ENCODE results near the gene SHISA7.
"Not testable (repeated sequence)": the region's sequence is repeated elsewhere in the genome, so short reads cannot be mapped to it uniquely, and the experiment has no call there.

DNA sequence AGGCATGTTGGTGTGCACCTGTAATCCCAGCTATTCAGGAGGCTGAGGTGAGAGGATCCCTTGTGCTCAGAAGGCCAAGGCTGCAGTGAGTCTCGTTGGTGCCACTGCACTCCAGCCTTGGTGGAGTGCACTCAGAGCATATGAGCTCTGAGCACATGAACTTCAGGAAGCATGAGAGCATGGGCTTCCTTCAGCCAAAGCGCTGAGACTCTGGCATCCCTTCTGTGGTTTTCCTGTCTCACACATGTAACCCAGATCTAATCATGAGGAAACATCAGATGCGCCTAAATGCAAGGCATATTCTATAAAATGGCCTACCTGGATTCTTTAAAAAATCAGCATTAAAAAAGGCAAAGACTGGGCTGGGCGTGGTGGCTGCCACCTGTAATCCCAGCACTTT lies 21.8 kb downstream of the SHISA7 start:
- TF ChIP-seq, protein P1, sequence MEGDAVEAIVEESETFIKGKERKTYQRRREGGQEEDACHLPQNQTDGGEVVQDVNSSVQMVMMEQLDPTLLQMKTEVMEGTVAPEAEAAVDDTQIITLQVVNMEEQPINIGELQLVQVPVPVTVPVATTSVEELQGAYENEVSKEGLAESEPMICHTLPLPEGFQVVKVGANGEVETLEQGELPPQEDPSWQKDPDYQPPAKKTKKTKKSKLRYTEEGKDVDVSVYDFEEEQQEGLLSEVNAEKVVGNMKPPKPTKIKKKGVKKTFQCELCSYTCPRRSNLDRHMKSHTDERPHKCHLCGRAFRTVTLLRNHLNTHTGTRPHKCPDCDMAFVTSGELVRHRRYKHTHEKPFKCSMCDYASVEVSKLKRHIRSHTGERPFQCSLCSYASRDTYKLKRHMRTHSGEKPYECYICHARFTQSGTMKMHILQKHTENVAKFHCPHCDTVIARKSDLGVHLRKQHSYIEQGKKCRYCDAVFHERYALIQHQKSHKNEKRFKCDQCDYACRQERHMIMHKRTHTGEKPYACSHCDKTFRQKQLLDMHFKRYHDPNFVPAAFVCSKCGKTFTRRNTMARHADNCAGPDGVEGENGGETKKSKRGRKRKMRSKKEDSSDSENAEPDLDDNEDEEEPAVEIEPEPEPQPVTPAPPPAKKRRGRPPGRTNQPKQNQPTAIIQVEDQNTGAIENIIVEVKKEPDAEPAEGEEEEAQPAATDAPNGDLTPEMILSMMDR (conservative IDR thresholded peaks at IDR 0.05; ENCODE audit: low read depth, low read length): not testable (repeated sequence)
- not testable (repeated sequence) for TF ChIP-seq EZH2 (IDR thresholded peaks at IDR 0.05; ENCODE audit: low read length, unreplicated experiment); EZH2phosphoT487 (IDR thresholded peaks at IDR 0.05; ENCODE audit: borderline replicate concordance, low read length)
